Left kidney (tissue), 2 donors: ENCODE data around the gene ZFP91. TPM values are rescaled to one million over a fixed set of nuclear protein-coding genes. Genes with fewer than 3 reads are reported as not detected.
A peak's percentile ranks its signal among the peaks of the same experiment; 100 is the strongest.

Experiments used
- DNase-seq: peaks from one replicate; pipeline ENCODE4 v3.0.0-alpha.2; 2013
- polyA plus RNA-seq: library from polyadenylated mRNA; unstranded; fragments of 120-200 nt; gene quantifications from one replicate; pipeline ENCODE4 v1.2.1, GENCODE V29; 2013; ENCODE audit not compliant: insufficient read length

ZFP91 gene
- polyA plus RNA-seq, 1 donor: 72.5 TPM

DNA sequence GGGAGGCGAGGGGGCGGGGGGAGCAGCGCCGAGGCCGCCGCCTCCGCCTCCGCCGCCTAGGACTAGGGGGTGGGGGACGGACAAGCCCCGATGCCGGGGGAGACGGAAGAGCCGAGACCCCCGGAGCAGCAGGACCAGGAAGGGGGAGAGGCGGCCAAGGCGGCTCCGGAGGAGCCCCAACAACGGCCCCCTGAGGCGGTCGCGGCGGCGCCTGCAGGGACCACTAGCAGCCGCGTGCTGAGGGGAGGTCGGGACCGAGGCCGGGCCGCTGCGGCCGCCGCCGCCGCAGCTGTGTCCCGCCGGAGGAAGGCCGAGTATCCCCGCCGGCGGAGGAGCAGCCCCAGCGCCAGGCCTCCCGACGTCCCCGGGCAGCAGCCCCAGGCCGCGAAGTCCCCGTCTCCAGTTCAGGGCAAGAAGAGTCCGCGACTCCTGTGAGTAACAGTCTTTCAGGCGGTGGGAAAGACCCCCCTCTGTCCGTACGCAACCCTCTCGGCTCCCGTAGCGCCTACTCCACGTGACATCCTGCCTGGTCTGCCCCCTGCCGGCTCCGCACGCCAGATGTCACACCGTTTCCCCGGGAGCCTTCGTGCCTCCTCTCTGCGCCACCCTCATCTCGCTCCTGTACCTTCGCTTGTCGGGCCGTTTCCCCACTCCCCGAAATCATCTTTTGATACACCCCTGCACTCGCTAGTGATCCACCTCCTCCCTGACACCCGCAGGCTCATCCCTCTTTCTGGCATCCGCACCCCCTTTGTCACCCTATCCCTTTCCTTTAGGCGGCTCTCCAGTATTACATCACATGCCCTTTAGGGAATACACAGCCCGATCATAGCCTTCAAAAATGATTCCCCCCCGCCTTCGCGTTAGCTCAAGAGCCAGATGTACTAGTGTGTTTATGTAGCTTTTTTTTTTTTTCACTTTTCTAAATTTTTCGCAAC is 598 bp downstream of the ZFP91 start:
- DNase-seq: peak; percentile 90

DNA sequence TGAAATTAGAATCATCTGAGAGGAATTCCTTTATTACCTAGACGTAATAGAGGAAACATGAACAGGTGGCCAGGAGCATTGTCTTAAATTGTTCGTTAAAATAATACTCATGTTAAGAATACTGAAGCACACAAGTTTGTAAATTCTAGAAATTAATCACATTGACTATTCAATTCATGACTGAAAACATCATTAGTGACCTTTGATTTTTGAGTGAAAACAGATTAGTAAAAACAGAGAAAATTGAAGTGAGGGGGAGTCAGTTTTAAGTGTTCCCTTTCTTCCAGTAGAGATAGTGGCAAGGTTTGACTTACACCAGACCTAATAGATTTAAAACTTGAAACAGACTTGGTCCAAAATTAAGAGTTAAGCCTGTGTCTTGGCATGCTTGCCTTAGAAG is 1.4 kb downstream of the ZFP91 start:
- peak; percentile 3 for DNase-seq

DNA sequence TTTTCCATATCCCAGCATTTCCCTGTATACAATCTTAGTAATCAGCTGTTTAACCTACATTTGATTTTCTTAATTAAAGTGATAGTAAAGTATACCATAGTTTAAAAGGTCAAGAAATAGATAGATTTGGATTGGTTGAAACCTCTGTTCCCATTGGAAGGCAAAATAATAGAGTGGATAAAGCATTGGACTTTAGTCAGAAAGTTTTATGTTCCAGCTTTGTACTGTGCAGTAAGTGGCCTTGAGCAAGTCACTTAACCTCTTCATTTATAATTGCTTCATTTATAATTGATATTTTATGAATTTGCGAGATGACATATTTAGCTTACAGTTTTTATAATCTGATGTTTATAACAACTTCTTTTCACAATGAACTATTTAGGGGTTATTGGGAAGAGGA is 3.6 kb downstream of the ZFP91 start:
- no peak for DNase-seq

DNA sequence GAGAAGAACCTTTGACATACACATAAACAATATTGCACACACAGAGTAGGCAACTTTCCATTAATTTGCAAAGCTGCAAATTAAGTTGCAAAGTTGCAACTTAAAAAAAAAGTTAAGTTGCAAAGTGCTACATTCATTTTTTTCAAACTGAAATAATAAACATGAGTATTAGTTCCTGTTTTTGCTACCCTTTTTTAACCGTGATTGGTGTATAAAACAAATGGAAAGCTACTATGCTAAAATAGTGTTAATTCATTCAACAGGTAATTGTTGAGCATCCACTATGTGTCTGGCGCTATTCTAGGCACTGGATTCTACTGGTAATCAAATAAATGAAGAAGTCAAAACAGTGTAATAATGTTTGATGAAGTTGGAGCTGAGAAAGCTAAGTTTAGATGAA is 8.1 kb downstream of the ZFP91 start:
- DNase-seq: no peak

DNA sequence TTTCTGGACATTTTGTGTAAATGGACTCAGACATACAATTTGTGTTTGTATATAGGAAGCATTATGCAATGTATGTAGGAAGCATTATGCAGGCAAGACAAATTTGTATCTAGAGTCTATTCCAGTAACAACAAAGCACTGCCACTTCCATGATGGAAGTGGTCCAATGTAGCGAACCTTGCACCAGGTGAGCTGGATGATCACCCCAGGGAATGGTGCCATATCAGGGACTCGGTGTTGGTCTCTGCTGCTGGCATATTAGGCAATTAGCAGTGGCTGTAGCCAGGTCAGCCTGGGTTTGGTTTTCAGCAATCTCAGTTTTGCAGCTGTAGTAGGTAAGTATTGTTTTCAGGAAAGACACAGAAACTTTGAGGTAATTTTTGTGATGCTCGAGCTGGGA is 12.8 kb downstream of the ZFP91 start:
- no peak for DNase-seq

DNA sequence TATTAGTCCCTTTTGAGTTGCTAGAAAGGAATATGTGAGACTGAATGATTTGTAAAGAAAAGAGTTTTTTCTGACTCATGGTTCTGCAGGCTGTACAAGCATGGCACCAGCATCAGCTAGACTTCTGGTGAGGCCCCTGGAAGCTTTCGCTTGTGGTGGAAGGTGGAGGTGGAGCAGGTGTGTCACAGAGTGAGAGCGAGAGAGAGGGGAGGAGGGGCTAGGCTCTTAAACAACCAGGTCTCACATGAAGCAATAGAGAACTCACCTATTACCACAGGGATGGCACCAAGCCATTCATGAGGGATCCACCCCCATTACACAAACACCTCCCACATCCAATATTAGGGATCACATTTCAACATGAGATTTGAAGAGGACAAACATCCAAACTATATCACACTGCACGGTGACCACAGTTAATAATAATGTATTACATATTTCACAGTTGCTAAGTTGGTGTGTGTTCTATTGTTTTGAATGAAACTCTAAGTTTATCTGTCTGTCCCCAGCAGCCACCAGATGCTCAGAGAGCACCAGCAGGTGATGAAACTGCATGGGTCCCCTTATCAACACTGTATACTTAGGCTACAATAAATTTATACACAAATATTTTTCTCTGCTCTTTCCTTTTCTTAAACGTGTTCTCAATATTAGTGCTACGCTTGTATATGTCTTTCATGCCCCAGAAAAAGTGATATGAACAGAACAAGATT is 14.1 kb downstream of the ZFP91 start:
- no peak for DNase-seq

DNA sequence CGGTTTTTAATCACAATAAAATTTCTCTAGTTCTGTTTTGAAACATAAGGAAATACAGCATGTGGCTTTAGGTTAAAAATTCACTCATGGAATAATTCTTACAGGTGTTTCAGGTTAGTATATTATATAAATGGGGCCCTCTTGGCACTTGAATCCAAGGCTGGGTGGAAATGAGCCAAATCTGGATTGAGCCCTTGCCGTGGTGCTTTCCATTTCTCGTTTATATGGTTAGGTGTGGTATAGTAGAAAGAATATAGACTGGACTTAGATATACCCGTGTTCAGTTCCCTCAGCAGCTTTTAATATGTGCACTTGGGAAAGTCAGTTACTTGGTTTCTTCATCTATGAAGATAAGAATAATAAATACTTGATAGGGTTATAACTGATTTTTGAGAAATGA is 16.0 kb downstream of the ZFP91 start:
- no peak for DNase-seq

DNA sequence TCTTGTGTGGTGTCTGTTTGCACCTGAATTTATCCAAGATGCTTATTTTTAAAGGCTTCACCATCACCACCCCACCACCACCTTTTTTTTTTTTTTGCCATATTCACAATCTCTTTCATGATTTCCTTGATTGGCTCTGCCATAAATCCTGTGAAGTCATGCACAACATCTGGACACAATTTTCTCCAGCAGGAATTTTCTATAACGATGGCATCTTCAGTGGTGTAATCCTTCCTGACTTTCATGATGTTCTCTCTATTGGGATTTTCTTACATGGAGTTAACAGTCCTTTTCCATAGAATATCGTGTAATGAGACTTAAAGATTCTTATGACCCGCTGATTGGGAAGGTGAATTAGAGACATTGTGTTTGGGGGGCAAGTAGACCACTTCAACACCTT is 17.8 kb downstream of the ZFP91 start:
- no peak for DNase-seq

DNA sequence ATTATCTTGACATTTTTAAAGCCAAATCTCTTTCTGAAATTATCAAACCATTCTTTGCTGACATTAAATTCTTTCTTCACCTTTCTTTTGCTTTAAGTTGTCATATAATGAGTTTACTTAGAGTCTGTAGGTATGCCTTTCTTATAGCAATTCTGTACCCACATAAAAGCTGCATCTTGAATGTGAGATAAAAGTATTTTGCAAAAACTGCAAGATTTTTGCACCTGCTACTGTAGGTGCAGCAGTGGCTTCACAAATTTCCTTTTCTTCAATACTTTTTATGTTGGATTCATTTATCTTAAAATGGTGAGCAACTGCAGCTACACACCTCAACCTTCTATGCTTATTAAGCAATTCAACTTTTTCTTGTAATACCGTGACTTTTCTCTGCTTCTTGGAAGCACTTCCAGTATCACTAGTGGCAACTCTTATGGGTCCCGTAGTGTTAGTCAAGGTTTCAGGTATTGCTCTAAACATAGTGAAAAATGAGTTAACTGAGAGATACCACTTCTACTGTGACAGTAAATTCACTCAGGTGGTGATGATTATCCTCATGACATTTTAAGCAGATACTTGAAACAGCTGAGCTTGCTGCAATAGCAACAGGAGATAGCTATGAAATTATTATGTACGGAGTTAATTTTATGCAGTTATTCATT is 18.8 kb downstream of the ZFP91 start:
- no peak for DNase-seq

DNA sequence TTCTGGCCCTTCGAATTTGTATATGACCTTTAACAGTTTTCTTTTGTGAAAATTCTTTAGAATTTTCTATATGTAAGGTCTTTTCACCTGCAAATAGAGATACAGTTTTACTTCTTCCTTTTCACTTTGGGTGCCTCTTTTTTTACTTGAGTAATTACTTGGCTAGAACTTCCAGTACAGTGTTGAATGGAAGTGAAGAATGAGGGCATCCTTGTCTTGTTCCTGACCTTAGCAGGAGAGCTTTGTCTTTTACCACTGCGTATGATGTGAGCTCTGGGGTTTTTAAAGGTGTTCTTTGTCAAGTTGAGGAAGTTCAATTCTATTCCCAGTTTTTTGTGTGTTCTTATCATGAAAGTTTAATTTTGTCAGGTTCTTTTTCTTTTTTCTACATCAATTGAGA is 21.6 kb downstream of the ZFP91 start:
- DNase-seq: no peak

DNA sequence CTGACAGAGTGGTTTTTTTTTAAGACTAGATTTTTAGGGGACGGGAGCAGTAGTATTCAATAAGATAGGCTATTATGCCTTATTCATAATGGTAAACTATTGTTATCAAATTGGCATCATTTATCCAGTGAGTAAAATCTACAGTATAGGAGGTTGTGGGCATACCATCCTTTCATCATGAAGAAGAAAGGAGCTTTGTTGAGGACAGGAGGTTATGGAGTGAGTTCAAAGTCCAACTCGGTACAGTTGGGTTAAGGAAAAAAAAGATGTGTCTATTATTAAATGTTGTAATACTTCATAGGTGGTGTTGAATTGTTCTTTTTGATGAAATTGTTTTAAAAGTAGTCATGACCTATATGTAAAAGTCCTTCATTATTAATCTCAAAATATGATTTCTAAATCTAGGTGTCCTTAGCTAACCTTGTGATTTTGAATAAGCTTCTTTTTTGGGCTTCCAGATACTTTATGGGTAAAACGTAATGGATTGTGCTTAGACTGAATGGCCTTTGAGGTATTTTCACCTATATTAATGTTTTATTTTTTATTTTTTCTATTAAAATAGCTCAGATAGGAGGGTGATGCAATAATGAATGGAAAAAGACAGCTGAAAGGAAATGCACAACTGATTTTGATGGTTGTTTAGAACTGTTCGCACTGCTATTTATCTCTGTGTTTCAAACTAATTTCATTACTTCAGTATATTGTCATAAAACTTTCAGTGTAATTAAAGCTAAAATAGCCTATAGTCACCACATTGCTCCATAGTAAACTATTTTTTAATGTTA is 28.3 kb downstream of the ZFP91 start:
- no peak for DNase-seq

DNA sequence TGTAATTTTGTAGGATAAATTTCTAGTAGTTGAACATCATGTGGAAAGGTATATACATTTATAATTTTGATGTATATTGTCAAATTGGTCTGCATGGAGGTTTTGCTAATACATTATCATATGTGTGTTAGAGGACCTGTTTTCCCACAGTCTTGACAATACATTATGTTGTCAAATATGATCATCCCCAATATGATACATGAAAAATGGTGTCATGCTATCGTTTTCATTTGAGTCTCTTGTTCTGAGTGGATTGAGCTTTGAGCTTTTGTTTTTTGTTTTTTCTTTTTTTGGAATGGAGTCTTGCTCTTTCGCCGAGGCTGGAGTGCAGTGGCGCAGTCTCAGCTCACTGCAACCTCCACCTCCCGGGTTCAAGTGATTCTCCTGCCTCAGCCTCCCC is 29.5 kb downstream of the ZFP91 start:
- no peak for DNase-seq

DNA sequence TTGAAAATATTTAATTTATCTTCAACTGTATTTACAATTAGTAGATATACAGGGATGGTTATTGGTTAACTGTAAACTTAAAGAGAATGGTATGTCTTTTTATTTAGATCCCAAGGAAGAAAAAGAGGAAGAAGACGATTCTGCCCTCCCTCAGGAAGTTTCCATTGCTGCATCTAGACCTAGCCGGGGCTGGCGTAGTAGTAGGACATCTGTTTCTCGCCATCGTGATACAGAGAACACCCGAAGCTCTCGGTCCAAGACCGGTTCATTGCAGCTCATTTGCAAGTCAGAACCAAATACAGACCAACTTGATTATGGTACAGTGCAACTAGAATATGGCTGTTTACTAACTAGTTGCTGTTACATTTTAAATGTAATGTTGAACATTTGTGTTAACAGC is 30.9 kb downstream of the ZFP91 start:
- no peak for DNase-seq

DNA sequence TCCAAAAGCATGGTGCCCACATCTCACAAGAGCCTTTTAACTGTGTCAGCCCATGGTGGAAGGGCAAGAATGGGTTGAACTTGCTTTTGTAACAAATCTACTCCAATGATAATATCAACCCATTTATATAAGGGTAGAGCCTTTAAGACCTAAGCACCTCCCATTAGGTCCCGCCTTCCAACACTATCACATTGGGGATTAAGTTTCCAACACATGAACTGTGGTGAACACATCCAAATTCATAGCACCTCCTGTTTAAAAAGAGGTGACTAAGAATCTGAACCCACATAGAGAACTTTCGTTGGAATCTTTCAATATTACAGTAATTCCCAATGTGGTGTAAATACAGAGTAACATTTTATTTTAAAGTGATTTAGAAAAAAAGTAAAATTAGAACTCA is 34.4 kb downstream of the ZFP91 start:
- DNase-seq: no peak

DNA sequence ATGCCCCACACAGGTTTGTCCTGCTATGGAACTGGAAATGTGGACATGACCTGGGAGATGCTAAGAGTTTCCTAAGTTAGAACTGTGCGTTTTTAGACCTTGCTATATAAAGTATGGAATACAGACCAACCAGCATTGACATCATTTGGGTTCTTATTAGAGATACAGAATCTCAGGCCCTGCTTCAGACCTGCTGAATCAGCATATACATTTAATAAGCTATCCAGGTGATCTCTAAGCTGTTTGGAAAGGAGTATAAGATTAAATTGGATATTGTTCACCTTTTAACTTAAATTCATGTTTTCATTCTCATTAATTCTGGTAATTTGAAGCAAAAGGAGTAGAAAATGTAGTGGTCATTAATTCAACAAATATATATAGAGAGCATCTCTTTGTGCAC is 36.7 kb downstream of the ZFP91 start:
- no peak for DNase-seq

DNA sequence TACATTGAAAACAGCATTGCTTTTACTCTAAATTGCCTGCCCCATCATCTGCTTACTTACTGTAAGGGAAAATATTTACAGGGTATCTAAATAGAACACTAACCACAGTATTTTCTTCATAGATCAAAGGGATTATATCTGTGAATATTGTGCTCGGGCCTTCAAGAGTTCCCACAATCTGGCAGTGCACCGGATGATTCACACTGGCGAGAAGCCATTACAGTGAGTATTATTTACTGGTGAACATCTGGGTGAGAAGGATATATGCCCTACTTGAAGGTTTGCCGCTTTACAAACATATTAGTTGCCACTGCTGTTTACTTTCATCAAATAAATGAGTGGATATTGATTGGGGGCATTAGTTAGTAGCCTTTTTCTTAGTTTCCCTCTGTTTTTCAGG is 37.7 kb downstream of the ZFP91 start:
- no peak for DNase-seq

DNA sequence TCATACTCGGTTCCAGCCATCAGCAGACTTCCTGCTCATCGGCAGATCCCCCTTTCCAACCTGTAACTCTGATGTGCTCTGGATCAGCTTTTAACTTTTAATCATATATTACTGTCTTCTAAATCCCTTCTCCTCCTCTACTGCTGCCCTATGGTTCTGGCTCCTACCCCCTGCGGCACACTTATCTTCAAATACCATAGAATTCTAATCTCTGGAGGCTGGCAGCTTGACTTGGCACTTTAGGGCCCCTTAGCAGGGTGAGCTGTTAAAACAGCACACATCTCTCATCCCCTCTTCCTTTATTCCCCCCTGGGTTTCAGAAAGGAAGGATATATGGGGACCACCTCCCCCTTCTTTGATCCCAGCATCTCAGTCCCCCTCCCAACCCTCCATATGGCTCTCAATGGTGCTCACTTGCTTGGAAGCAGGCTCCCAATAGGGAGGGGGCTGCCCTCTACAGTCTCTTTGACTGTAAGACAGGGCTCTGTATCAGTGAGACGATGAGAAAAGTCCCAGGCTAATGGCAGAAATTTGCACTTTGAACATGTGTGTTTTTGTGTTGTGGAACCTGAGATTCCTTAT is 39.2 kb downstream of the ZFP91 start:
- DNase-seq: no peak

DNA sequence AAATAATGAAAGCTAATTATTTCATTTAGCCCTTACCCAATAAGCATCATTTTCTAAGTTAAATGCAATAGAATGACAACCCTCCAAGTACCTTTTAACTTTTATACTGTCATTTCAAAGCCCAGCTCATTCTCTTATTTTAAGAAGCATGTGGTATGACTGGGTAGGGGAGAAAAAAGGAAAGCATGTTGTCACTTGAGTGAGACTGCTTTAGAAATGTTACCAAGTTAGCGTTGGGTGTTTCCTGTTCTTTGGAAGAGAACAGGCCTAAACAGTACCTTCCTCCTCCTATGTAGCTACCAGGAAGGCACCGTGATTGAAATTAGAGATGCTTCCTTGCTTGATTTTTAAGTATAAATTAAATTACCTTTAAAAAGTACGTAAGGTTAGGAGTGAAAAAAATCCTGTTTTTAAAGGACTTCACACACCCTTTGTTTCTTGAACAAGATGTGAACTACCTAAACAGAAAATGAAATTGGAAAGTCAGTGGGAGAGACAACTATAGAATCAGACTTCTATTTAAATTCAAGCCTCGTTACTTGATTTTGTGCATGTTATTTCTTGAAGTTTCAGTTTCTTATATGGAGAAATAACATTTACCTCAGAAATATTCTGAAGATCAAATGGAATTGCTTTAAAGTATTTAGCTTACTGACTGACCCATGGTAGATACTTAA is 42.9 kb downstream of the ZFP91 start:
- no peak for DNase-seq

DNA sequence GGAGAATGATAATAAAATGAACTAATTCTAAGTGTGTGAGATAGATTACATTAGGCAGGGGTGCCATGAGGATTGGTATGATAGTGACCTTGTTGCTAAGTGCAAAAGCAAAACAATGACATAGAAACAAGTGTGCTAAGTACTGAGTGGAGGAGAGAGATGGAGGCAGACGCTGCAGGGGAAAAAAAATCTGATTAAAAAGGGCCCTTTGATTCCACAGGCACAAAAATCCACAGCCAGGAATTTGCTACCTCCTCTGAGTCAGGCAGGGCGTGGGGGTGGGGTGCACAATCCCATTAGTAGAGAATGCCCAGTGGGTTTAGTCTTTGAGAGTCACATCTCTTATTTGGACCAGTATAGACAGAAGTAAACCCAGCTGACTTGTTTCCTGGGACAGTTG is 43.5 kb downstream of the ZFP91 start, which contains the start of gene CNTF:
Gene CNTF (plus strand): TSS at position 322 of the 400 bp plus-strand sequence. CDS start 88 bp downstream, outside the sequence.
- no peak for DNase-seq

DNA sequence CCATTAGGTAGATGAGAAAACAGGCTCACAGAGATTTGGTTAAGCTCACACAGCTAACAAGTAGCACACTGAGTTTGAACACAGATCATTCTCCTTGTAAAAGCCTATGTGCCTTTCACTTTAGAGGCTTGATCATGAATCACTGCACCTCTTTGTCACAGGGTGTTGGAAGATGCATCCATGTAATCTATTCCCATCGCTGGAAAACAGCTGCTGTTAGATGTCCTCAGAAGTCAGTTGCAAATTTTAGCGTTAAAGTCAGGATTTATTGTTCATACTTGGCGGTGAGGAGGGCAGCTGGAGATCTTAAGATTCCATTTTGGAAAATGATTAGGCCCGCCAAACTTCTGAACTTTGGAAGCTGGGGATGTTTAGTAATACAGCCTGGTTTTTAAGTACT is 46.2 kb downstream of the ZFP91 start:
- no peak for DNase-seq

DNA sequence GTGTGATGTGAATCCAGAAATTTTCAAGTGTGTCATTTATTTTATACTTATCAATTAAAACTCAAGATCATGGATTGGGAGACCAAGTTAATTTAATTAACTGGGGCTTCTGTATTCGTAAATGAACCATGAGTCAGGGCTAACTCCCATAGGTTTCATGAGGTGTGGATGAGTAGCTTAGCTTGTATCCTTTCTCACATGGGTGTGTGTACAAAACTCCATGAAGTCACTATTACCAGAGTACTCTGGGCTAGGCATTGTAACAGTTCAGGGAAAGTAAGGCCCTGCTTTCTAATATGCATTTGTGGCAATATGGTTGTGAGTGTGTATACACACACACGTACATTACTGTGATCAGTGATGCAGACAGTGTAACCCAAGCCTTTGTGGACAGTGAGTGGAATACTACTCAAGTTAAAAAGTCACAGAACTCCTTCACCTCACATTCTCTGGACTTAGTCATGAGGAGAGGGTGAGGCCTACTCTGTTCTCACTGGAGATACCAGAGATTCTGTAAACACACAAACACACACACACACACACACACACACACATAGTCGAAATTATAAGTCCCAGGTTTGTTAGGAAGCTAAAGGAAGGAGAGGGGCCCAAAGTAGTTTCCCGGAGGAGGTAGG is 47.1 kb downstream of the ZFP91 start:
- no peak for DNase-seq
